Anterior cingulate cortex (tissue), 58 donors: ENCODE data around the gene NUDT9.
"Not testable (repeated sequence)": the region's sequence is repeated elsewhere in the genome, so short reads cannot be mapped to it uniquely, and the experiment has no call there.

Experiments used
- DNase-seq, 58 donors: peaks; one replicate each; lab custom pipeline; 2025; lab: John Stamatoyannopoulos, UW

Gene NUDT9

DNA sequence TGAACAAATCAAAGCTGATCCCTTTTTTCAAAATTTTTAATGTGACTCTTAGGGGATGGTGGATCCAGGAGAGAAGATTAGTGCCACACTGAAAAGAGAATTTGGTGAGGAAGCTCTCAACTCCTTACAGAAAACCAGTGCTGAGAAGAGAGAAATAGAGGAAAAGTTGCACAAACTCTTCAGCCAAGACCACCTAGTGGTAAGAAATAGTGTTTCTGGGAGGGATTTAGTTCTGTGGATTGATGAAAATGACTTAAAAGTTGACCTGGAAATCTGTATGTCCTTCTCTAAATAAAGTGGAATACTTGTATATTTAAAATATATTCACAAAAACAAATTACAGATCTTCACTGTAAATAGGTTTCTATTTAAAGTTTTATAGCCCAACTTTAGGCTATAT, 29.2 kb downstream of the NUDT9 start:
- DNase-seq: no peak

DNA sequence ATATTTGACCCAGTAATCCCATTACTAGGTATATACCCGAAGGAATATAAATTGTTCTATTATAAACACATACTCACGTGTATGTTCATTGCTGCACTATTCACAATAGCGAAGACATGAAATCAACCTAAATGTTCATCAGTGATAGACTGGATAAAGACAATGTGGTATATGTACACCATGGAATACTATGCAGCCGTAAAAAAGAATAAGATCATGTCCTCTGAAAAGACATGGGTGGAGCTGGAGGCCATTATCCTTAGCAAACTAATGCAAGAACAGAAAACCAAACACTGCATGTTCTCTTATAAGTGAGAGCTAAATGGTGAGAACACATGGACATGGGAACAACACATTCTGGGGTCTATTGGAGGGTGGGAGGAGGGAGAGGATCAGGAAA, 36.5 kb downstream of the NUDT9 start:
- no peak for DNase-seq

DNA sequence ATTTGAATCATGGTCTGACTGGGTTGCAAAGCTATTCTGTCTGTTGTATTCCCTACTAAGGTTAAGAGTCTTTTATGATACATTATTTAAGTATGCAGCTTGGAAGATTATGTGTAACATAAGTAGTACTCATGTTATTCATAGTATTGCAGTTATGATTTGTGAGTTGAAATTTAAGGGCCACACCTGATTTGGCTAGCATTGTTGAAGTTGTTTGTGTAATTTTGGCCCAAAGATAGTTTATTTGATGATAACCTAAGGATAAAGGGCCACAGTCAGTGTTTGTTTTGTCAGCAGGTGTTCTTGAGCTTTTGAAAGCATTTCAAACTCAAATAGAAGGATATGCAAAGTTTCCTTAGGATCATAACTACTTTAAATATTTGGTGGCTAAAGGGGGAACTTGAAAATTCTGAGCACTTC, 38.9 kb downstream of the NUDT9 start:
- DNase-seq: no peak

DNA sequence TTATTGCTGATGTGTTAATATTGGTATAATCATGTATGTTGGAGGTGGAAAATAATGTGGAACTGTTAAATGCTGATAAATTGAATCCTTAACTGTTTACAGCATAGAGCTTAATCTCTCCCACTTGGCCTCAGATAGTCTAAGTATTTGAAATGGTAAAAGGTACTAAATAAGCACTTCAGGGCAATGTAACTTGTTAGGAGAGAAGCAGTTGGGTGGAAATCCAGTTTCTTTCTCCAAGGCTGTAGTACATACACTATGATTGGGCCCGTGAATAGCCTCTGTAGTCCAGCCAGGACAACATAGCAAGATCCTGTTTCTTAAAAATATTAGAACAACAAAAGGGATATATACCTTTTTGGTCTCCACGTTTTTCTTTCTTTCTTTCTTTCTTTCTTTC, 39.7 kb downstream of the NUDT9 start:
- no peak for DNase-seq

DNA sequence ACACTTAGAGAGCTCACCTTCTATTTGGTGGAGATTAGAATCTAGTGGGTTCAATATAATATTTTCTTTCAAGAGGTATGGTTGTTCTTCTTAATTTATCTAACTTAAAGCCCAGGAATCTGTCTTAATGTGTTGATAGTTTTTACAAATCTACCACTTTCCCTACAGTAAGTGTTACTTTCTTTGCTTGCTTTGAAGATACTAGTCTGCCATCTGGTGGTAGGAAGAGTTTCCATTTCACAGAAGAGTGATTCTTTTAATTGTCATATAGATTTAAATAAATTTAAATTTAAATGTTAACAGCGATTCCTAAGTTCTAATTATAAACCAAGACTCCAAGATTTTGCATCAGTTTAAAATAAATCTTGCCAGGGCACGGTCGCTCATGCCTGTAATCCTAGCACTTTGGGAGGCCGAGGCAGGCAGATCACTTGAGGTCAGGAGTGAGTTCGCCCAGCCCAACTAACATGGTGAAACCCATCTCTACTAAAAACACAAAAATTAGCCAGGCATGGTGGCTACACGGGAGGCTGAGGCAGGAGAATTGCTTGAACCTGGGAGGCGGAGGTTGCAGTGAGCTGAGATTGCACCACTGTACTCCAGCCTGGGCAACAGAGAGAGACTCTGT, 43.5 kb downstream of the NUDT9 start:
- DNase-seq: peak in 1 of 58 donors; percentile 45

DNA sequence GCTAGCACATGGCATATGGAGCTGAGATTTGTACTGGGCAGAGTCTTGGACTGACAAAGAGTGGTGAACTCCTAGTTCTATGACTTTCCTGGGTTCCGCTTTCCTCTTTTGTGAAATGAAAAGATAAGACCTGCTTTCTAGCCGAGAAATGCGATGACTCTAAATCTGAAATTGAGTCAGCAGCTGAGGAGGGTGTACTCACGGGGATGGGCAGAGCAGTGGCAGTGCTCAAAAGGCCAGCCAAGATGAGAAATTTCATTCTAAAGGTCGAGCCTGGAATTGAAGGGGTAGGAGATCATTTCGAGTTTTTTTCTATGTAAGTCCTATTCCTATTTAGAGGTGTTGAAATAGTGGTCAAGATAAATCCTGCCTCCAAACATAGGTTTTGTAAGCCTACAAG, 47.0 kb downstream of the NUDT9 start:
- no peak for DNase-seq

DNA sequence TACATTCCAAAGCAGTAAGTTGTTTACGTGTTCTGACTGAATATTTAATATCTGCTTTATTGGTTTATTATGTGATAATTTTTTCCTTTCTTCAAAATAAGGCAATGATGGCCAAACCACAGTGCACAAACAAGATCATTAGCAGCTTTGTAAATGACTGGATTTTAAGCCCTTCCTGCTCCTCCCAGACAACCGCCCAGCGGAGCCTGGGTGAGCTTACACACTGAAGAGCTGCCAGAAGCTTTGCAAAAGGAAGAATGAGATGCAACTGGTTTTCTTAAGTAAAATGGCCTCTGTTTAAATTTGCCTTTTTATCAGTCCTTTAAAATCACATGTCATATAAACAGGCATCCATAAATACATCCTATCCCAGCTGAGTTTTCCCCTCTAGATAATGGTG, 54.6 kb downstream of the NUDT9 start:
- DNase-seq: no peak

DNA sequence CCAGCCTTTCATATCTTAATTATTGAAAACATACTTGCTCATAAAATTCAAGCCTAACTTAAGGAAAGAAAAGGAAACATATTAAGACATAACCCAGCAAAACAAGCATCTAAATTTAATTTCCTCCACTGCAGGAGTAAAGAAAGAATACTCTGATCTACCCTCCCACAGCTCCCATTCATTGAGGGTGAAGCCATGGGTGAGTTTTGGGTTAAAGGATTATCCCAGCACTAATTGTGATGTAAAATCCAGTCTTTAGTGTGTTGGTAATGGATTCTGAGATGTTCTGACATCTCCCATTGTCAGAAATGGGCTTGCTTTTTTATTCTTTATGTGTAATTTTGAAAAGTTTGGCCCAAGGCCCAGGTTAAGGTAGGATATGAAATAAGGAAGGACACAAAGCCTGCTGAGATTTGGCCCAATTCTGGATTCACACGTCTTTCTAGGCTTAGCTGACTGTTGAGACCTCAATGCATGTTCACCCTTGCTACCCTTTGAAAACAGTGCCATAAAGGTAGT, 56.4 kb downstream of the NUDT9 start:
- no peak for DNase-seq

DNA sequence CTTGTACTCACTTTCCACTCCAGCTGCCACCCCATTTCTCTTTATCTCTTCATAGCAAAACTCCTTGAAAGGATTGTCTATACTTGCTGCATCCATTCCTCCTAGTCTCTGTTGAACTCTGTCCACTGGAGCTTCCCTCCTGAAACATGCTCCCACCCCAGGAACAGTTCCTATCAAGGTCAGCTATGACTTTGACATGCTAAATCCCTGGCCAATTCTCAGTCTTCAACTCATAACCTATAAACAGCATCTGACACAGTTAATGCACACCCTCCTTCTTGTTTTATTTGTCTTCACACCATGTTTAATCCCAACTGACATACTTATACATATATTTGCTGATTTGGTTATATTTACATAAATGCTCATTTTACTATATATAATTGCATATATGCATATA, 59.0 kb downstream of the NUDT9 start:
- DNase-seq: no peak

DNA sequence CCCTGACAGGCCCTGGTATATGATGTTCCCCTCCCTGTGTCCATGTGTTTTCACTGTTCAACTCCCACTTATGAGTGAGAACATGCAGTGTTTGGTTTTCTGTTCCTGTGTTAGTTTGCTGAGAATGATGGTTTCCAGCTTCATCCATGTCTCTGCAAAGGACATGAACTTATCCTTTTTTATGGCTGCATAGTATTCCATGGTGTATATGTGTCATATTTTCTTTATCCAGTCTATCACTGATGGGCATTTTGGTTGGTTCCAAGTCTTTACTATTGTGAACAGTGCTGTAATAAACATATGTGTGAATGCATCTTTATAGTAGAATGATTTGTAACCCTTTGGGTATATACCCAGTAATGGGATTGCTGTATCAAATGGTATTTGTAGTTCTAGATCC, 60.9 kb downstream of the NUDT9 start:
- not testable (repeated sequence) for DNase-seq

DNA sequence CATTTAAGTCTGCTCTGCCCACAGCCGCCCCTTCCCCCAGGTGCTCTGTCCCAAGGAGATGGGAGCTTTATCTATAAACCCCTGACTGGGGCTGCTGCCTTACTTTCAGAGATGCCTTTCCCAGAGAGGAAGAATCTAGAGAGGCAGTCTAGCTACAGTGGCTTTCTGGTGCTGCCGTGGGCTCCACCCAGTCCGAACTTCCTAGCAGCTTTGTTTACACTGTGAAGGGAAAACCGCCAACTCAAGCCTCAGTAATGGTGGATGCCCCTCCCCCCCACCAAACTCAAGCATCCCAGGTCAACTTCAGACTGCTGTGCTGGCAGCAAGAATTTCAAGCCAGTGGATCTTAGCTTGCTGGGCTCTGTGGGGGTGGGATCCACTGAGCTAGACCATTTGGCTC, 66.3 kb downstream of the NUDT9 start:
- DNase-seq: not testable (repeated sequence)

DNA sequence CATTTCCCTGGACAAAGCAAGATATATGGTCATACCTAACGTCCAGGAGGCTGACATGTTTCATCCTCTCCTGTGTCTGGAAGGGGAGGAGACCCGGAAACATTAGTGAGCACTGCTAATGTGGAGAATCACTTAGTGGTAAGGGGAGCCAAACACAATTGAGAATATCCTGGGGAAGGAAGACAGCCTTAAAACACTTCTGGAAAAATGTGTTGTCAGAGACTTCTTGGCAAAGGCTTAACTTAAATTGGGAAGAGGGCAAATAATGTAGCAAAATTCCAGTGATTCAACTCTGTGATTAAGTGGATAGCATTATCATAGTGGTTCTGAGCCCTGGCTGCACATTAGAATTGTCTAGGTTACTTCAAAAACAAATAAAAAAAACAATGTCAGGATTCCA, 67.3 kb downstream of the NUDT9 start:
- DNase-seq: no peak

DNA sequence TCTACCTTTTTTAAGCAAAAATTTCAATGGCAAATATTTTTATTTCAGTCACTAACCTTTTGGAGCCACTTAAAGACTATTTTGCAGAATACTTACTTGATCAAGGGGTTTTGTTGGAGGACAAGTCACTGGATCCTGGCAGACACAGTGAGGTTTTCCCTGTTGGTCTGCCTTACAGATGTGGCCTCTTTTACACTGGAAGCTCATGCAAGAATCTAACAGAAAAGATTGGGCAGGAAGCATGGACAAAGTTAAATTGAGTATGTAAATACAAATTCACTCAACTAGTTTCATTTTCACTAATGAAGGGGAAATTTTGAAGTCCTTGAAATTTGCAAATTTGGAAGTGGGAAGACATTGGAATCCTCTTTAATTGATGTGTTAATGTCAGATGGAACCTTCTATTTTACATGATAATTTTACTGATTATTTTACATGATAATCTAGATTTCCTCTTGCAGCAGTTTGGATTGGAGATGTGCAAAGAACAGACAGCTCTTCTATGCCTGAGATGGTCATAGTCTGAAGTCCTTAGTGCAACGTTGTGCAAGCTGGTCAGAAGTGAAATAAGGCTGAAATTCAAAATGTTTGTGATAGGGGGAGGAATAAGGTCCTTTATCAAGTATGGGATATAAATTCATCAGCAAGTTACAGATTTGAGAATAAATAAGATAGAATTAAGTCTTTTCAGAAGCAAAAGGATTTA, 68.4 kb downstream of the NUDT9 start:
- no peak for DNase-seq

DNA sequence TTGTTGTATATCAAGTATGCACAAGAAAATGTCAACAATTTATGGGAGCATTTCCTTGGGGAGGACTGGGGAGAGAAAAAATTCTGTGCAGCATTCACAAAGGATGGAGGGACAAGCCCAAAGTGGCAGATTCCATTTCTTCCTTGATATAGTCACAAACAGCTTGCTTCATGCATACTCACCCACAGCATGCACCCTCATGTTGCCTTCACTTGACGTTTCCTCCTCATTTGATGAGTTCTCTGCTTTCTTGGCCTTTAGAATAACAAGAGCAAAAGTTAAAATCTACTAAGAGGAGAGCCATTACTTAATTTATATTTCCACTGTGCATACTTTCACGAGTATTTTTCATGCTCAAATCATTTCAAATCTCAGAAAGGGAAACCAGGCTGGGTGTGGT, 69.1 kb downstream of the NUDT9 start:
- DNase-seq: no peak

DNA sequence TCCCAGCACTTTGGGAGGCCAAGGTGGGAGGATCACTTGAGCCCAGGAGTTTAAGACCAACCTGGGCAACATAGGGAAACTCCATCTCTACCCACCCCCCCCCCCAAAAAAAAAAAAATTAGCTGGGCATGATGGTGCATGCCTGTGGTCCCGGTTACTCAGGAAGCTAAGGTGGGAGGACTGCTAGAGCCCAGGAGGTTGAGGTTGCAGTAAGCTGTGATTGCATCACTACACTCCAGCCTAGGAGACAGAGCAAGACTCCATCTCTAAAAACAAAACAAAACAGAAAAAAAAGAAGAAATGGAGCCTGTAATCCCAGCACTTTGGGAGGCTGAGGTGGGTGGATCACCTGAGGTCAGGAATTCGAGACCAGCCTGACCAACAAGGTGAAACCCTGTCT, 69.5 kb downstream of the NUDT9 start:
- DNase-seq: not testable (repeated sequence)

DNA sequence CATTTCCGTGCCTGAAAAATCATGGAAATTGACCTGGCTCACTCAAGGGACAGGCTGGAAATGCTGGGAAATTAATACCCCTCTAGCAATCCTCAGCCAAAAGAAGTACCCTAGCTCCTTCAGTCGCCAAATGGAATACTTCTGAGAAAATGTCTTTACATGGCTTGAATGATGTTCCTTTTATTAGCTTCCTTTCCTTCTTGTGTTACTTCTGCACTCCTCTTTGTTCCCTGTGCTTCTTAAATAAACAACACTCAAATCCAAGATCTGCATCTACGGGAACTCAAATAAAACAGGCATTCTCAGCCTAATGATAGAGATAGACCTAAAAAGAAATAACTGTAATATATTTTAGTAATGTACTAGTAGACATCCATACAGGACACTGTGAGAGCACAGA, 70.7 kb downstream of the NUDT9 start:
- DNase-seq: no peak

DNA sequence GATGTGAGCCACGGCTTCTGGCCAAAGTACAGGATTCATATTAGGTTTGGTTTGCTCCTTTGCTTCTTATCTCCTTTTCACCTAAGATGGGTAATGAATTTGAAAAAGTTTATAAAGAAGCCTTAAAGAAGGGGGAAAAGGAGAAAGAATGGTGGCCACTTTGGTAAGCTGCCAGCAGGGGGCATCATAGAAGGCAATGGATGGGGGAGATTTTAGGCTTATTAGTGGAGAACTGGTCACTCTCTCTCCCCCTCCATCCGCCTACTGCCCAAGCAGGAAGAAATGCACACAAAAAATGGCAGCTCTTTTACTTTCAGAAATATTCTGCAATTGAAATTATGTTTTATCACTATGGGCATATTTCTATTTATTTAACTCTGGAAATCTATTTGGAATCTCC, 74.8 kb downstream of the NUDT9 start:
- DNase-seq: no peak

DNA sequence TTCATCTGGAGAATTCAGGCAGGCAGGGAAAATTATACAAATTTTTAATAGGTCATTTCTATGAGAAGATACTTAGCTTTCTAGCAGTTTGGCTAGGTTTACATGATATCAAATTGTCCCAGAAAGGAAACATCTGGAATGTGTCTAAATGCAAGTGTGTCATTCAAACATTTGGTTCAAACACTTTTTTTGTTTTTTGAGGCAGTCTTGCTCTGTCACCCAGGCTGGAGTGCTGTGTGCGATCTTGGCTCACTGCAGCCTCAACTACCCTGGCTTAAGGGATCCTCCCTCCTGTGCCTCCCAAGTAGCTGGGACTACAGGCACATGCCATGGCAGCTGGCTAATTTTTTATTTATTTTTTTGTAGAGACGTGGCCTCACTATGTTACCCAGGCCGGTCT, 75.2 kb downstream of the NUDT9 start:
- DNase-seq: no peak

DNA sequence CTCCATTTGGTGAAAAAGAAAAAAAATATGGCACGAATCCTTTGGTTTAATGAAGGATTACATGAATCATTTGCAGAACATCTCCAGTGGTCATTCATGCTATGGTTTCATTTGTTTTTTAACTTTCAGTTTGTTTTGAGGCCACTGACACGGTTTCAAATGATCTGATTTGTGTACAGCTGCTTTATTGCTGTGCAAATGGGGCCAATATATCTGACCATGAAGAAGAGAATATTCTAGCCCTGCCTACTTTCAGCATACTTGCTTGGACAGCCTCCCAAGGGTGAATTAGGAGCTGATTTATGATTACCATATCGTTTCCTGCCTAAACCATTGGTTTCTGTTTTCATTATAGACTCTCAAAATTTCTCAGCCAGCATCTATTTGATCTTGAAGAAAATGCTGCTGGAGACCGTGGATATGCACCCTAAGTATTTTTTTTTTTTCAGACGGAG, 76.1 kb downstream of the NUDT9 start:
- DNase-seq: no peak

DNA sequence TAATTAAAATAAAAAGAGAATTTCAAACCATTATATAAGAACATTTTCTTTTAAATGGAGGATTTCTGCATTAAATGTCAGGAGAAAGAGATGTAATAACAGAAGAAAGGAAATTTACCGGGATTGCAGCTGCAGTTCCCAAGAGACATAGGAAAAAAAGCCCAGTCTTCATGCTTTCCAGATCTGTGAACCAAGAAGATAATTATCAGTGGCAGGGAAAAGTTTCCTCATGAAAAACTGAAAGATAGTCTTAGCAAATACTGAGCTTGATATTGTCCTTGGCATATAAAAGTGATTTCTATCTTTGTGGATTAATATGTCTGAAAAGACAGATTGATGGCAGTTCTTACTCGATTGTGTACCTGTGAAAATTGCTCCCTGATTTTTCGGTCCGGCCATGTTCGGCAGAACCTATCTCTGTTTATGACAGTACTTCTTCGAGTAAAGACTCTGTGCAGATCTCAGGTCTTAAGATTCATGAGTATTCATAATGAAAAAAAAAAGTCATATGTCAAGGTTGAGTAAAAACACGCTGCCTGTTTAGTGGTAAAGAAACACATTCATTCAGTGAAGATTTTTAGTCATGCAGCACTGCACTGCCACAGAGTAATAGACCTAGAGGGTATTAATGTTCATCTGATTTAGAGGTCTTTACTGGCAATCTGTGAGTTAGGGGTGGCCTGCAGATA, 77.2 kb downstream of the NUDT9 start:
- DNase-seq: no peak

DNA sequence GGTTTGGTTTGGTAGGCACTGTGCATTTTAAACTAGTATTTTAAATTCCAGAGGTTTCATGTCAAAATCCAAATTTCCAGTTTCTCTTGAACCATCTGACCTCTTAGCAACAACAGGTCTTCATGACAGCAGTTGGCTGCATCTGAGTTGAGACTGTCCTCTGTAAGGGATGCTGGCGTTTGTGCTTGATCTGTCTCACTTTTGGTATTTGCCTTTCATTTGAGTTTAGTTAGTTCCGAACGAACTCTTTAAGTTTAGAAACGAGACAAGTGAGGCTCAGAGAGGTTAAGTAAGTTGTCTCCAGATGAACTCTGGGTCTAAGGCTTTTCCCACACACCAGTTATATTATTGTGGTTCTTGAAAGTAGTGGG, 77.7 kb downstream of the NUDT9 start:
- no peak for DNase-seq
